Brain pericyte (primary cell): ENCODE measurements around the gene EEIG1.

ENCODE experiments used
- DNase-seq: peaks from one replicate; pipeline ENCODE4 v3.0.0-alpha.2; 2012; ENCODE audit warnings: low read depth, low spot score

The EEIG1 gene

DNA sequence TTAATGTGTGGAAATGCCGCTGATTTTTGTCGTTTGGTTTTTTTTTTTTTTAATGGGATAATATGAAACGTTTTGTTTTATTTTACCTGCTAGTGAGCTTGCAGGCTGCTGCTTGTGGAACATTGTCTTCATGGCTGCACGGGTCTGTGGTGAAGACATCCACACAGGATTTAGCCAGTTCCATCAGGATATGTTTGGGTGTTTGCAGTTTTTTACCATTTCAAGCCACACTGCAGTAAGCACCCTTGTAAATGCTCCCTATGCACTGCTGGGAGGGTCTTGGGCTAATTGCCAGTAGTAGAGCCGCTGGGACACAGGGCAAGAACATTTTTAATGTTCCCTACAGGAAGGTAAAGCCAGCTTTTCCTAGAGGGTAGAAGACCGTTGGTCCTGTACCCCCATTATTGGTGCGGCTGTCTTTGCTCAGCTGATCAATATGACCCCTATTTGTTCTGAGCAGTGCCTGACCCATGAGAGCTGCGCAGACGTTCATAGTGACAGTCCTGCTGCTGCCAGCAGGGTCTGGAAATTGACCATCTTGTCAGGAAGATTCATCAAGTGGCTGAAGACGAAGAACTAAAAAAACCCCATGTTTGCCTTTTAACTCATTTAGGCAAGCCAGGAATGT lies 20.5 kb upstream of the EEIG1 start:
- no peak for DNase-seq

DNA sequence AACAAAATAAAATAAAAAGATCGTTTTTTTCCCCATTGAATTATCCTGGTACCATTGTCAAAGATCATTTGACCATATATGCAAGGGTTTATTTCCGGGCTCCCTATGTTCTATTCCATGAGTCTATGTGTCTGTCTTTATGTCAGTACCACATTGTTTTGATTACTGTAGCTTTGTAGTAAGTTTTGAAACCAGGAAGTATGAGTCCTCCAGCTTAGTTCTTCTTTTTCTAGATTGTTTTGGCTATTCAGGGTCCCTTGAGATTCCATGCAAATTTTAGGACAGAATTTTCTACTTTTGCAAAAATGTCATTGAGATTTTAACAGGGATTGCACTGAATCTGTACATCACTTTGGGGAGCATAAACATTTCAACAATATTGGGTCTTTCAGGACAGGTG lies 18.7 kb upstream of the EEIG1 start:
- DNase-seq = no peak

DNA sequence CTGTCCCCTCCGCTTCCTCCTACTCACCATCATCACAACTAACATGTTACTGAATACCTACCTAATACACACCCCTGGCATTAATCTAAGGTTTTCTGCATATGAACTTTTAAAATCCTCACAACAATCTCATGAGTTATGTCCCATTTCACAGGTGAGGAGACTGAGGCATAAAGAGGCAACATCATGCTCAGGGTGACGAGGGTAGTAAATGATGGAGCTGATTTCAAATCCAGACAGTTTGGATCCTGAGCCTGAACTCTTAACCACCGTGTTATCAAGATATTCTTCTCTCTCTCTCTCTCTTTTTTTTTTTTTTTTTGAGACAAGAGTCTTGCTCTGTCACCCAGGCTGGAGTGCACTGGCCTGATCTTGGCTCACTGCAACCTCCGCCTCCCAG lies 12.9 kb upstream of the EEIG1 start:
- DNase-seq = no peak

DNA sequence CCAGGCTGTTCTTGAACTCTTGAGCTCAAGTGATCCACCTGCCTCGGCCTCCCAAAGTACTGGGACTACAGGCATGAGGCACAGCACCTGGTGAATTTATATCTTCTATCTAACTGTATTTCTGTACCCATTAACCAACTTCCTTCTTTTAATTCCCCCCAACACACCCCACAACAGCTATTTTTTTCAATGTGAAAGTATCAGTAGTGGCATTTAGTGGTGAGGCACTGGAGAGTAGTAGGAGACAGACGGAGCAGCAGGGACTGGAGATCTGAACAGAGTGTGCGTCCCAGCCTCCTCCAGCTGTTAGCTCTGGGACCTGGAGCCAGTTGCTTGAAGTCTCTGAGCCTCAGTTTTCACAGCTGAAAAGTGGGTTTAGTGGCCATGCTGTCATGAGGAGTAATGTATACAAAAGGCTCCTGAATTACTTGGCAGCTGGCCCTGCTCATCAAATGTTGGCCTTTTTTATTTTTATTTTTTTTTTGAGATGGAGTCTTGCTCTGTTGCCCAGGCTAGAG lies 11.0 kb upstream of the EEIG1 start:
- no peak for DNase-seq

DNA sequence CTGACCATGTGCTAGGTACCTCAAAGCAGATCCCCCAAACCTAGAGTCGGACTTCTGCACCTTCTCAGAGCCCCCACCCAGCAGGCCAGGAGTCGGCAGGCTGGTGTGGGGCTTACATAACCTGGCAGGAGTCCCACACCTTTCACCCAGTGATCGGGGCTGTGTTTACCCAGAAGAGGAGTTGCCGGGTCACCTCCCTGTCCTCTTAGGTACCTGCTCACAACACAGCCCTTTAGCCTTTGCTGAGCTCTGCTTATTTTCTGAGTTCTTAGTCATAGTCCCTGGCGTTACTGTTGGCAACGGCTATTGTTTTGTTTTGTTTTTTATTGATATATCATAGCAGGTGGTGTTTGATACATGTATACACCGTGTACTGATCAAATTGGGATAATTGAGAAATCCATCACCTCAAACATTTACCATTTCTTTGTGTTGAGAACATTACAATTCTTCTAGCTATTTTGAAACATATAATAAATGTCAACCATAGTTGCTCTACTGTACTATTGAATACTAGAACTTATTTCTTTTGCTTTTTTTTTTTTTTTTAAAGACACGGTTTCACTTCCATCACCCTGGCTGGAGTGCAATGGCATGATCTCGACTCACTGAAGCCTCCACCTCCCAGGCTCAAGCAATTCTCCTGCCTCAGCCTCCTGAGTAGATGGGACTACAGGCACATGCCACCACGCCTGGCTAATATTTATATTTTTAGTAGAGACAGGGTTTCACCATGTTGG lies 10.4 kb upstream of the EEIG1 start:
- no peak for DNase-seq

DNA sequence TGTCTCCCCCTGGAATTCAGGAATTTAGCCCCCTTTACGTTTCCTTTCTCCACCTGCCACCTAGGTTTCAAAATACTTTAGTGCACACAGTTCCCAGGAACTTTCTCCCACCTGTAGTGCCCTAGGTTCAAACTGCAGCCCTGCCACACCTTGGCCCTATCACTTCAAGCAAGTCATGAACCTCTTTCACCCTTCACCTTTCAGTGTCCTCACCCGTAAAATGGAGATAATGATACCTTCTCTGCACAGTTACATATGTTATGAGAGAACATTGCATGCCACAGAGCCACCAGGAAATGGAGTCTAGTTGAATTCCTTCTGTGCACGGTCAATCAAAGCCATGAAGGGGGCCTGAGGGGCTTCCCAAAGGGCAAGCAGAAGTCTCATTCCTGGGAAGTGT lies 9.8 kb upstream of the EEIG1 start:
- DNase-seq = no peak

DNA sequence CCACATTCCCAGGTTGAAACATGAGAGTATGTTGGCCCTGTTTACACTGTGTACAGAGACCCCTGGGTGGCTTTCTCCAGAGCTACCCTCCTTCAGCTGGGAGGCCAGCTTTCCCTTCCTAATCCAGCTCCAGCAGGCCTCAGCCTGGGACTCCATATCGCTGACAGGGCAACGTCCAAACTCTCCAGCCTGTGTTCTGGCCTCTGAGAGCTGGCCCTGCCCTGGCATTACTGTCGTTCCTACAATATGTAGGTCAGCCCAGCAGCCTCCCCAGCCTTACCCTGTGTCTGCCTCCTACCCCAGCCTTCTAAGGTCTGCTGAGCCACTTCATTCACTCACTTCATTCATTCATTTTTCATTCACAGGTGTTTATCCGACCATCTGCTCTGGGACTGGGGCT lies 8.3 kb upstream of the EEIG1 start:
- DNase-seq = no peak

DNA sequence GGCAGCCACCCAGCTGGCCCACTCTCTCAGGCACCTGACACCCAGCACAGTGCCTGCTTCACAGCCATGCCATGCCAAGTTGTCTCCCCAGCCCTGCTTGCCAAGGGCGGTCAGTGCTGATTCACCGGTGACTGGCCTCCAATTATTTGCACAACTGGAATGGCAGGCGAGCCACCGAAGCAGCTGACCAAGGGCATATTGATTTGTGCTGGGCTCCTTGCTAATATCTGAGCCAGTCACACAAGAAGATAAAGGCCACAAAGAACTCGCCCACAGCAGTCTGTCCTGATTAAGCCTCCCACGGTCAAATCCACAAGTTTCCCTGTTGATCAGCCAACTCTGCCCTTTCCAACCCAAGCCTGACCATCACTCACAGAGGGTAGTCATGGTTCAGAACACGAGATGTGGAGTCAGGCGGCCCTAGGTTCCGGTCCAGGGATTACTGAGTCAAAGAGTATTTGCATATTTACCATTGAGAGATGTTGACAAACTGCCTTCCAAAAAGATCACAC lies 6.4 kb upstream of the EEIG1 start:
- DNase-seq = no peak

DNA sequence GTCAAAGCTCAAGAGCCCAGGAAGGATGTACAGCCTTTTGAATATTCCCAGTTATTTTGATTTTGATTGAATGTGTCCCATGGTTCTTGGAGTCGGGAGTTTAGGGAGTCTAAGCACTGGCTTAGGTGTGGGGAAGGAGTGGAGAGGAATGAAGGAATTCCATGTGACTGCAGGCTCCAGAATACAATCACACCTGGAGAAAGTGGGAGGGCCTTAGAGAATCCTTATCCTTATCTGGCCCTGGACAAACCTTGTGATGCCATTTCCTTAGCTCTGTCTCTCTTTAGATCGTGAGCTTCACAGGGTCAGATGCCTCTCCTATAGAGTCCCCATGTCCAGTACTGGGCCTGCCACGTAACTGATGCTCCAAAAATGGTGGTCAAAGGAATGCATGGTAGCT lies 4.2 kb upstream of the EEIG1 start:
- no peak for DNase-seq

DNA sequence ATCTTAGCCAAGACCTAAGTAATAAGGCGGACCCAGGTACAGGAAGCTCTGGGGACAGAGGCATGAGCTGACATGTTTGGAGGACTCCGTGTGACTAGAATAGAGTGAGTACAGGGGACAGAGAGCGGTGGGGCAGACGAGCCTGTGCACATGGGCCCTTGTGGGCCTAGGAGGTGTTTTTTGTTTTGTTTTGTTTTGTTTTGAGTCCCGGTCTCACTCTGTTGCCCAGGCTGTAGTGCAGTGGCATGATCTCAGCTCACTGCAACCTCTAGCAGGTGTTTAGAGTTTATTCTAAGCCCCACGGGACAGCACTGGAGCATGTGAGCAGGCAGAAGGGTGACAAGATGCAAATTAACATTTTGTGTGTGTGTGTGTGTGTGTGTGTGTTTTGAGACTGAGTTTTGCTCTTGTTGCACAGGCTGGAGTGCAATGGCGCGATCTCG lies 3.1 kb upstream of the EEIG1 start:
- no peak for DNase-seq

DNA sequence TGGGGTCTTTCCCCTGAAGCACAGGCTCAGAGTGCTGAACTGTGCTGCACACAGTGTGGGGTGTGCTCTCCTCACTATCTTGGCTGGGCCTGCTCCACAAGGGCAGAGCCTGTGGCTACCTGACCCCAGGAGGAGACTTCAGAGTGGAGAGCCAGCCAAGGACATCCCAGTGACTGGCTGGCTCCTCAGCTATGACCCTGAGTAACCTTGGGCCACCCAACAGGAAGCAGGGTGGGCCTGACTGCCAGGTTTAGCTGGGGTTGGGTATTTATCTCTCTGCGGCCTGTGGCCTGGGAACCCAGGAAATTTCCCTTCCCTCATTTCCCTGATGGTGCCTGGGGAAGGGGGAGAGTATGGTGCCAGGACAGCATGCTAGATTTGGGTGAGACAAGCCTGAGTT lies 2.1 kb upstream of the EEIG1 start:
- no peak for DNase-seq

DNA sequence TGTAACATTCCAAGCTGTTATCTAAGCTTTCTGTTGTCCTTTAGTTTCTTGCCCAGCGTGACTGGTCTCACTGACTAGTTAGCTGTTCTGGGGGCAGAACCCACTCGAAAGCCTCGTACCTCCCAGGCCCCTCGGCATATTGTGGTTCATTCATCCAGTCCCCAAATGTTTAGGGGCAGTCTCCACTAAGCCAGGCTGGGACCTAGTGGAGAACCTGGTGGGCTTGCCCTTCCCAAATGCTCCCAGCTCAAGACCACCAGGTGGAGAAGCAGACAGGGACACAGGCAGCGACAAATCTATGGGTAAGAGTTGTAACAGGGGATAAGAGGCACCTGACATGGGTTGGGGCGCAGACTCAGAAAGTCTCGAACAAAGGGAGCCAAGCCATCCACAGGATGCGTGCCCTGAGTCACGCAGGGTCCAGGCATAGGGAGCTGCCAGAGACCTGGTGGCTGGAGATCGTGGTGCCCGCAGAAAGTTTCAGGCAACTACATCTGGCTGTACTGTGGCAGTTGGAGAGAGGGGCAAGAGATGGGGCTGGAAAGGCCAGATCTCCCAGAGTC lies 851 bp upstream of the EEIG1 start:
- DNase-seq = no peak

DNA sequence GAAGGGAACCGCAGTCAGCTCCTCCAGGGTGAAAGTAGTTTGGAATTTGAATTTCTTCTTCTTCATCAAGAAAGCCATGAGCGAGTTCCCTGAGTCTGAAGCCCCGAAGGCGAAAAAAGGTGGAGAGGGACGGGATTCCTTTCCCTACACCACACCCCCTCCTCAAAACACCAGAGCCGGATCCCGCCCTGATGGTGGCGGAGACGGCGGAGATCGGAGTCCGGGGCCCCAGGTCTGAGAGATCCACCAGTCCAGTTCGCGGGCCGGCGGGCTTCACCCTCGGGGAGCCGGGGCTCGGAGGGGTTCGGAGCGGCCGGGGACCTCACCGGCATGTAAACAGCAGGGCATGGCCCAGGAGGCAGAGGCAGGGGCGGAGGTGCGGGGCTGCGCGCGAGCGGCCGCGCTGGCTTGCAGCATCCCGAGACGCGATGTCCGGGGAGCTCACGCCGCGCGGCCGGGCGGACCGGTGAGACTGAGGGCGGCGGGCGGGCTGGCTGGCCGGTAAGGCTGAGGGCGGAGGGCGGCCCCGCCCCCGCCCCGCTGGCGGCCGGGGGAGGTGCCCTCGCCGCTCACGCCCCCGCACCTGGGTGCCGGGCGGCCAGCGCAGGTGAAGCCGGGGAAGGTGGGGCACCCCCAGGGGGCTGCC lies 606 bp downstream of the EEIG1 start:
- DNase-seq = no peak

DNA sequence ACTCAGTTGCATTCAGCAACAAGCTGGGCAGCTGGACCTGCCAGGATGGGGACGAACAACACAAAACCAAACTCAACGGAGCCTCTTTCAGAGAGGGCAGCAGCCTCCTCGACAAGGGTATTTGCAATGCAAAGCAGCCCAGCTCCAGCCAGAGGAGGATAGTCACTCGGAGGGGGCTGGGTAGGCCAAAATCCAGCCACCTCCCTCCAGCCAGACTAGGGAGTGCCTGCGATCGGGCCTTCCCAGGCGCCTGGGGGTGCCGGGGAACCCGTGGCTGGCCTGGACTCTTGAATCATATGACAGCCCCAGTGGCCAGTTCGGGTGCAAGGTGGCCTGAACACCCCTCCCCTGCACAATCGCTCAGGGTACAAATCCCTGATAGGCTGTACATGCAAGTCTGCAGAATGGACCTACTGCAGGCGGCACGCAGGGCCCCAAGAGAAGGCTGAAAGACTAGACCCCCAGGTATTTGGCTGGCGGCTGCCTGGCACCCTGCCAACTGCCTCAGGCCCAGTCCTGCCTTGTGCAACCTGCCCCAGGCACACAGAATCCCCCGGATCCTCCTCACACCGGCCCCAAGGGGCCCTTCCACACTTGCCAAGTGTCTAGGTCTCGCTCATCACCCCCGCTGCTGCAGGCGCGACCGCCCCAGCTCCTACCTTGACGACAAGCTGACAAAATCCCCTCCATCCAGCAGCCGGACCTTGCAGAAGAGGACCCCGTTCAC lies 1.3 kb downstream of the EEIG1 start:
- no peak for DNase-seq

DNA sequence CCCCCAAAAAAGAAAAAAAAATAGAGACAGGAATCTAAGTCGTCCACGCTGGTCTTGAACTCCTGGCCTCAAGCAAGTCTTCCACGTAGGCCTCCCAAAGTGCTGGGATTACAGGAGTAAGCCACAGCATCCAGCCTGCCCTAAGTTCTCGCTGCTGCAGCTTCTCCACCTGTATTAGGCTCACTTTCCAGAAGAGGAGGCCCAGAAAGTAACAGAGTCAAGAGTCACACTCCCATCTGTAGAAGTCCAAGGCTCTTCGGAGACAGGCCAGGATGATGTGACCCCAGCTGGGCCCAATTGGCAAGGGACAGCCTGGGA lies 1.8 kb downstream of the EEIG1 start:
- no peak for DNase-seq

DNA sequence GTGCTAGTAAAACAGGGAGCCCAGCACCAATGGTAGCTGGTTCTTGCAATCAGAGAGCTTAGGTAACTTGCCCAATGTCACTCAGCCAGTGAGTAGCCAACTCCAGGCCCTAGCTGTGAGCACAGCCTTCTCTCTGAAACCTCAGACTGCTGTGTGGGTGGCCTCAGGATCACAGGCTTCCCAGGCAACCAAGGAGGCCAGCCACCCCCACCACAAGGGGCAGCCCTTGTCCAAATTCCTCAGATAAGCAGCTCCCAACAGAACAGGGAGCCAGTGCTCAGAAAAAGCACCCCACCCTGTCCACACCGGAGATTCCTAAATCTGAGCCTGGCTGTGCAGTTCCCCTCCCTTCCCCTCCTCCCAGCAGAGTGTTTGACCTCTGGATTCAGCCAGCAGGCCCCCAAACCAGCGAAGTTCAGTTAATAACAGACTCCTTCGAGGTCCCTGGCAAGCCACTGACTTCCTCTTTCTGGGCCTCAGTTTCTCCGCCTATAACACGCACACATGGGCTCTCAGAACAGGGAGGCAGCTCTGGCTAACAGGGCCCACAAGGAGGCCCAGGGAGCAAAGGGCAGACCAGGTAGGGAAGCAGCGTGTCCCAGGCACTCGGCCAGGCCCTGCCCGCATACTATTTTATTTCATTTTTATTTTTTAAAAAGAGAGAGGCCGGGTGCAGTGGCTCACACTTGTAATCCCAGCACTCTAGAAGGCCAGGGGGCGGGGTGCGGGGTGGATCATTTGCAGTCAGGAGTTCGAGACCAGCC lies 2.7 kb downstream of the EEIG1 start:
- DNase-seq = no peak

DNA sequence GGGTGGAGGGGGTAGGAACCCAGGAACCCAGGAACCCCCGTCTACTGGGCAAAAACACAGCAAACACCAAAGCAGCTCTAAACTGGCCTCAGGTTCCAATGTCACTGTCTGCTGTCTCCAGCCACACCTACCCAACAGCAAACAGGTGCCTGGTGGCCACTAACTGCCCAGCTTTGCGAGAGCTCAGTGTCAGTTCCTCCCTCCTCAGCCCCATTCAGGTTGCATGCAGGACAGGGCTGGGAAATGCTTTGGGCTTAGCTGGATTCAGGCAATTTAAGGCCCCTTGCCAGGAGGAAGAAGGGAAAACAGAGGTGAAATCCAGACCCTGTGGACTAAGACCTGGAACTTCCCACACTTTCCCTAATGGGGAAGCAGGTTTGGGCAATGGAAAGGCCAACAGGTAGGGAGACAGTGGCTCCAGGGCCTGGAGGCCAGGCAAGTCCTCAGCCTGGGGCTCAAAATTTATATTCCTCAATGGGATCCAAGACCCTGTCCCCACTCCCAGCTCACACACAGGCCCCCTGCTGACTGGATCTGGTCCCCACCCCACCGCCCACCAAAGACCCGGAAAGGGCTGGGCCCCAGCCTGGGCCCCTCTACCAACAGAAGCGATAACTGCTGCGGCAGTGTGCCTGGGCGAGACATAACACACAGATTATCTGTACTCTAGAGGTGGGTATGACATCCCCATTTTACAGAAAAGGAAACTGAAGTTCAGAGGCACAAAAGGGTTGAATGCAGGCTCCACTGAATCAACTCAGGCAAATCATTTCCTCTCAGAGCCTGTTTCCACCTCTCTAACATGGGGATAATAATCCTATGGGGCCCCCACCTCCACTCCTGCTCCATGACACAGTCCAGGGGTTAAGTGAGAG lies 3.5 kb downstream of the EEIG1 start:
- no peak for DNase-seq

DNA sequence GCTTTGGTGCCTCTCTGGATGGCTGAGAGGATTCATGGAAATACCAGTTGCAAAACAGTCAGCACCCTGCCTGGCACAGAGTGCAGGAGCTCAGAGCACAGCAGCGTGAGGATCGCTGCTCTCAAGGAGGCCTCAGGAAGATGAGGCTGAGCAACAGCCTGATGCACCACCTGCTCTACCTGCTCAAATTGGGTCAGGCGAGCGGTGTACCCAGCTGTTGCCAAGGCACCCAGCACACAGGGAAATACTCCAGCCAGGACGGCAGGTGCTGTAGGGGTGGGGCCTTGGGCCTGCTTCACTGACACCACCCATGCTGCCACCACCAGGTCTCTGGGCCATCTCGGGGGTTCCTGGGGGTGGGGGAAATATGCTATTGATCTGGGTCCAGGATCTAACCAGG lies 4.3 kb downstream of the EEIG1 start:
- DNase-seq = no peak

DNA sequence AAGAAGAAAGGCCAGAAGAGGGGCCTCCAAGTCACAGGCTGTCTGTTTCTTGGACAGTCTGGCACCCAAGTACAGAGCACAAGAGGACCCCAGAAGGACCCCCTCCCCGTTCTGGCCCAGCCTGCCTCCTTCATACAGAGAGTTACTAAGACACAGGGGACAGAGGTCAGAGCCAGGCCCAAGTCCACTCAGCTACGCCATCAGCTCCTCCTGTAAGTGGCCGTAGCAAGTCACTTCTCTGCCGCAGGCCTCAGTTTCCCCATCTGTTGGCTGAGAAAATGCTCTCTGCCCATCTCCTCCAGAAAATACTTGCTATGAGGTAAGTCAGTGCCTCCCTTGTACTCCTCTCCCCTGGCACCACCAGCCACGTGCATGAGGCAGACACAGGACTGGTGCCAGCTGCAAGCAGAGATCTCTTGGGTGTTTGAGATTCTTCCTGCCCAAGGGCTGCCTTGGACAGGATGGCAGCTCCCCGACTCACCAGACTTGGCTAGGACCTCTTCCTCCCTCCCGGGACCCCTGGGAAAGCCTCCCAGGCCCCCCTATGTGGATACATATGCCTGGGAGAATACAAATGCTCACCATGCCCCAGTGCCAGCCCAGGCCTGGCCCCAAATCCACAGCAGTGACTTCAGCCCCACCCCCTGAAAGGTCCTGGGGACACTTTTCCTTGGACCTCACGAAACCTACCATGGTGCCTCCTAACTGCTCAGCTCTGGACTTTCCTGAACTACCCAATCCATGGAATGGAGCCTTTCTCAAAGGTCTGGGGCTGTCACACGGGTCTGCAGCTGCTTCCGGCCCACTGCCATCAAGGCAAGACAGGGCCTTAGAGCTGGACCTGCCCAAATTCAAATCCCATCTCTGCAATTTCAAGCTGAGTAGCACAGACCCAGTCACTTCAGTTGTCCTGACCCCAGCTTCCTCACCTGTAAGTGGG lies 5.1 kb downstream of the EEIG1 start:
- DNase-seq = no peak
